HPDE6-E6E7 (cell line): ENCODE measurements around the gene CHMP4B.
"Not testable (repeated sequence)": the region's sequence is repeated elsewhere in the genome, so short reads cannot be mapped to it uniquely, and the experiment has no call there.

Source experiments
- DNase-seq: peaks from one replicate; pipeline ENCODE4 v3.0.0; 2011; ENCODE audit warnings: missing footprints; ENCODE audit errors: extremely low spot score

The CHMP4B gene

DNA sequence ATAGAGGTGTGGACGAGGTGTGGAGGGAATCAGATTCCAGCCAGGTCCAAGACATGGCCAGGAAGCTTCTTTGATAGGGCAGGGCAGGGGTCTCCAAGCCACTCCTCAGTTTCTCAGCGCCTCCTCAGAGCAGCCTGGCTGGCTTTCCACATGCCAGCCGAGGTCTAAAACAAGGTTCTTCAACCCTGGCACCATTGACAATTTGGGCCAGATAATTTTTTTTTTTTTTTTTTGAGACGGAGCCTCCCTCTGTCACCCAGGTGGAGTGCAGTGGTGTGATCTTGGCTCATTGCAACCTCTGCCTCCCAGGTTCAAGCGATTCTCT lies 21.3 kb upstream of the CHMP4B start:
- no peak for DNase-seq

DNA sequence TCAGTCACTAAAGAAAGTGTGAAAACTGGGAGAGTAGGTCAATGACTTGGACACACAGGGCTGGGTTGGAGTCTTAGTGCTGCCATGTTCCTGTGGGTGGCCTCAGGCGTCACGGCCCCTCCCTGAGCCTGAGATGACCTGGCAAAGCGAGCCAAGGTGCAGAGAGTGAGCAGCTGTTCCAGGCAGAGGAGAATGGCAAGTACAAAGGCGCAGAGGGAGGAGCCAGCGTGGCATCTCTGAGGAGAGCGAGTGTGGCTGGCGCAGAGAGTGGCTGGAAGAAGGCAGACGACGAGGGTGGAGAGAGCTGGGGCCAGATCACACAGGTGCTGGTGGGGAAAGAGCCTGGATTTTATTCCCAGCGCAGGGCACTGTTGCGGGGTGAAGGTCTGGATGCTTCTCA lies 20.6 kb upstream of the CHMP4B start:
- DNase-seq = no peak

DNA sequence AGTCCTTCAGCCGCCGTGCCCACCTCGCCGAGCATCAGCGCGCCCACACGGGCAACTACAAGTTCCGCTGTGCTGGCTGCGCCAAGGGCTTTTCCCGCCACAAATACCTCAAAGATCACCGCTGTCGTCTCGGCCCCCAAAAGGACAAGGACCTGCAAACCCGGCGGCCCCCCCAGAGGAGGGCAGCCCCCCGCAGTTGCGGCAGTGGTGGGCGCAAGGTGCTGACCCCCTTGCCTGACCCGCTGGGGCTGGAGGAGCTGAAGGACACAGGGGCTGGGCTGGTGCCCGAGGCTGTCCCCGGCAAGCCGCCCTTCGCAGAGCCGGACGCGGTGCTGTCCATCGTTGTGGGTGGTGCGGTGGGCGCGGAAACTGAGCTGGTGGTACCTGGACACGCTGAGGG lies 20.1 kb upstream of the CHMP4B start:
- no peak for DNase-seq

DNA sequence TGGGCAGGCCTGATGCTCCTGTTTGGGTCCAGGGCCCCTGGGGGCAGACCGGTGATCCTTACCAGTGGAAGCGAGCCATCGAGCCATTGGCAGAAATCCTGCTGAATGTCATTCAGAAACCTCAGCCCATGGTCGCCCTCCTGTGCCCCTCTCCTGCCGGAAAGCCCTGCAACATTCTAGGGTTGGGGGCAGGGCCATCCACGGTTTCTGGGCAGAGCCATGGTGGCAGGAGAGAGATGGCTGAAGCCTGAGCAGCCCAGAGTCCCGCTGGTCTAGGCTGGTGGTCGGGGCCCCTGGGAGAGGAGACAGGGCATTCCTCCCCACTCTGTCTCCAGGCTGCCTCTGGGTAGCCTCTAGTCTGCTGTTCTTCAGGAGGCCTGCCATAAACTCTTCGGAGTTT lies 19.6 kb upstream of the CHMP4B start:
- DNase-seq = no peak

- DNase-seq = no peak
Observed at GRCh38 chr20:33791959-33792597, 19.1 kb upstream of the CHMP4B start.

- DNase-seq = not testable (repeated sequence)
Observed at GRCh38 chr20:33792598-33792989, 18.6 kb upstream of the CHMP4B start.

GRCh38 chr20:33793011-33793931 lies 17.9 kb upstream of the CHMP4B start:
- no peak for DNase-seq

DNA sequence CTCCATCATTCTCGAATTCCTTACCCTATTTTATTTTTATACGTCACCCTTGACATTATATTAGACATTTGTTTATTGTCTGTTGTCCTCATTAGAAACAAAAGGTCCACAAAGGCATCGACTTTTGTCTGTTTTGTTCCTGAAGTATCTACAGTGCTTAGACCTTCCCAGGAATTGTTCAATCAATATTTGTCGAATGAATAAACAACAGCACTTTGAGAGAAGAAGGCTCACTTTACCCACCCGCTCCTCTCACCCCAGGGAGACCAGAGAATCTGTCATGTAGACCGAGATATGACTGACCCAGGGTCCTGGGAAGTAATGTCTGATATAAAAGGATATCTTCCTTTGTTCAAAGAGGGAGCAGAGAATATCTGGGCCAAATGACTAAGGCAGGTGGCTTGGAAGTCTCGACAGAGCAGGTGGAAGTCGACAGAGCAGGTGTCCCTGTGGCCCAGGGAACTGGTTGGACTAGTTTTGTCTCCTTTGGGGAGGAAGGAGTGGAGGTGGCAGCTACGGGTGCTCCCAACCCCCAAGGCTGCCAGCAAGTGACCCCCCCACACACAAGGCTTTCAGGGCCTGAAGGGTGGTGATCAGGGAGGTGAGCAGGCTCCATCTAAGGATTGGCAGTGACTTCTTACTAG lies 14.8 kb upstream of the CHMP4B start:
- peak; percentile 90 for DNase-seq

DNA sequence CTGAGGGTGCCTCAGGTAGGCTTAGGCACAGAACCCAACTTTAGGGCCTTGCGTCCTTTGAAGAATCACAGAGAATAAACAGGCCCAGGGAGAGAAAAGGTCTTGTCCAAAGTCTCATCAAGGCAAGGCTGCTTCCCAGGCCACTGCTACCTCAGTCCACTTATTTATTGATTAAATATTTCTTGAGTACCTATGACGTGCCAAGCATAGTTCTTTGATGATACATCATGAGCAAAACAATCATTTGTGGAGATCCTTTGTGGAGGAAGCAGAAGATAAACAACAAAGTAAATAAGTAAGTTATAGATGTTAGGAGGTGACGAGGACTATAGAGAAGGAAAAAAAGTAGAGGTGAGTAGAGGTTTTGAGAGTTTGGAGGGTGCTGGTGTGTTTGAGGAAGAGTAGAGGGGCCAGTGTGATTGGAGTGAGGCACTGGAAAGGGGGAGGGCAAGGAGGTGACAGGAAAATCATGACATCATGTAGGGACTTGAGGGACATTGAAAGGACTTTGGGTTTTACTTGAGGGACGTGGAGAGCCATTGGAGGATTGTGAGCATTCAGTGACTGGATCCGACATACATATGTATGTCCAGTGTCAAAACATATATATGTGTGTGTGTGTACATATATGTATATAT lies 14.1 kb upstream of the CHMP4B start:
- DNase-seq = peak; percentile 60

DNA sequence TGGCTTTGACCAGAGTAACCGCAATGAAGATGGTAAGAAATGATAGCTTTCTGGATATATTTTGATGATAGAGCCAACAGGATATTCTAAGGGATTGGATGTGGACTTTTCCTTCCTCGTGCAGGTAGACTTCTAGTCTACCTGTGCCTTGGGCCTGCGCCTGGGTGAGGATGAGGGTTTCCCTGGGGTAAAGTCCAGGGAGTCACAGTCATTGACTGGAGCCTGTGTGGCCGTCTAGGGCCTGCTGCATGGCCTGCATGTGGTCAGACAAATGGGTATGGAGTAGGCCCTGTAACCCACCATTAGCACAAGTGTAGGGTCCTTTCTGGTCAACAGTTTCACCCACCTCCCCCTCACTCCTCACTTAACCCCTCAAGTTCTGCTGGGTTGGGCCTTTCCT lies 12.7 kb upstream of the CHMP4B start:
- no peak for DNase-seq

GRCh38 chr20:33803921-33804337 lies 7.2 kb upstream of the CHMP4B start:
- DNase-seq = peak; percentile 90

GRCh38 chr20:33808388-33808787 lies 2.8 kb upstream of the CHMP4B start:
- DNase-seq = no peak

GRCh38 chr20:33810259-33810658 lies 889 bp upstream of the CHMP4B start:
- DNase-seq = no peak

DNA sequence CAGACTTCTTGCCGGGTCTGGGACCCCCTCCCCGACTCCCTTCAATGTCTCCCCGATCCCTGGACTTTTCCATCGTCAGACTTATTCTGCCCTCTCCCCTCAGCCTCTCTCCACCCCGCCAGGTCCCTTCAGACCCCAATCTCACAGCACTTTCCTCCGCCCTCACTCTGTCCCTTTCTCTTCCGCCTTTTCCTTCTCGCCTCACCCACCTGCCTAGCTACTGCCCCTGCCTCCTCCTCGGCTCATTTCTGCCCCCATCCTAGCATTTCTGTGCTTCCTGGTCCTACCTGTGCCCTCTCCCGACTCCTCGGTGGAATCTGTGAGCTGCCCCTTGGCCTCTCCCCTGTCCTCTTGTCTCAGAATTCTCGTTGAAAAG lies 616 bp downstream of the CHMP4B start:
- no peak for DNase-seq

GRCh38 chr20:33812152-33812849 lies 1.2 kb downstream of the CHMP4B start:
- DNase-seq = peak; percentile 99

DNA sequence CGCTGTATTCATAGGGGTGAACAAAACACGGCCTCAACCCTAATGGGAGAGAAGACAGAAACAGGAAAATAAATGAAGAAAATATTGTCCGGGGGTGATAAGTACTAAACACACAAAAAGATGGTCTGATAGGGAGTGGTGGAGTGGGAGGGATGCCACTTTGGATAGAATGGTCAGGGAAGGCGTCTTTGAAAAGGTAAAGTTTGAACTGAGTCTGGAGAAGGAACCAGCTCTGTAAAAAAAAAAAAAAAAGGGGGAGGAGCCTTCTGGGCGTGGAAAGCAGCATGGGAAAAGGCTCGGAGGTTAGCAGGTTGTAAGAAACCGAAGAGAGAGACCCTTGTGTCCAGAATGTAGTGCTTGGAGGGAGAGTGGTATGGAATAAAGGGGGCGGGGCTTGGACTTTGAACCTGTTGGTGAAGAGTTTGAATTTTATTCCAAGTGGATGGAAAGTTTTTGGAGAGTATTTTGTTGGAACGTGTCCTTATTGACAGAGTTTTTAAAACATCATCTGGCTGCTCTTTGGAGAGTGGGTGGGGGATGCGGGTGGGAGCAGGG lies 1.8 kb downstream of the CHMP4B start:
- no peak for DNase-seq

DNA sequence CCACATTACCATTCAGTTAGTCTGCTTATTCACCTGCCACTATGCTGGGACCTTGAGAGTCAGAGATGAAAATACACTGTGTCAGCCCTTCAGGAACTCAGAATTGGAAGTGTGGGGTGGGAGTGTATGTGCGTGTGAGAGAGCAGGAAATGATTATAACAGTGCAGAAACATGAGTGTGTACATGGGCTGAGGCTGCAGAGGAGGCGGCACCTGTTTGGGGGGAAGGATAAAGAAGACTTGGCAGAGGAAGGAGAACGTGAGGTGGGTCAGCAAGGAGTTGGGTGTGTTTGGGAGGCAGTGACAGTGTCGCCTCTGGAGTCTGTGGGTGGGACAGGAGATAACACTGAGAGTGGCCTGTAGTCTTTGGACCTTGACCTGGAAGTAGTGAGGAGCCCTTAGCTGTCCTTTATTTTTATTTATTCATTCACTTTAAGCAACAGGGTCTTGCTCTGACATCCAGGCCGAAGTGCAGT lies 3.1 kb downstream of the CHMP4B start:
- DNase-seq = no peak

GRCh38 chr20:33815671-33816070 lies 4.5 kb downstream of the CHMP4B start:
- no peak for DNase-seq

DNA sequence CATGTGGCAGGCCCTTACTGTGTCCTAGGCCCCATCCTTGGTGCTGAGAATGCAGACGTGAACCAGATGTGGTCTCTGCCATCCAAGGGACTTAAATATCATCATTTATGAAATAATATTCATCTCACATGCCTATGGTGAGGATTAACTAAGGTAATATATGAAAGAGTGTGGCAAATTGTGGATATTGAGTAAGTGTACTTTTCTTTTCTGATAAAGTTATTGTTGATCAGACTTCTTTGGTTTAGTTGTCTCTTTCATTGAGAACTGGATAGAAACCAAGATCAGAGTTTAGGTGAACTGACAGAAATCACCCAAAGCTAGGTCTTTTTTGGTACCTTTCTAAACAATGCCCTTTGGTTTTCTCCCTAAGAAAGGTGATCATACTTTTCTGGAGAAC lies 5.0 kb downstream of the CHMP4B start:
- DNase-seq = no peak

DNA sequence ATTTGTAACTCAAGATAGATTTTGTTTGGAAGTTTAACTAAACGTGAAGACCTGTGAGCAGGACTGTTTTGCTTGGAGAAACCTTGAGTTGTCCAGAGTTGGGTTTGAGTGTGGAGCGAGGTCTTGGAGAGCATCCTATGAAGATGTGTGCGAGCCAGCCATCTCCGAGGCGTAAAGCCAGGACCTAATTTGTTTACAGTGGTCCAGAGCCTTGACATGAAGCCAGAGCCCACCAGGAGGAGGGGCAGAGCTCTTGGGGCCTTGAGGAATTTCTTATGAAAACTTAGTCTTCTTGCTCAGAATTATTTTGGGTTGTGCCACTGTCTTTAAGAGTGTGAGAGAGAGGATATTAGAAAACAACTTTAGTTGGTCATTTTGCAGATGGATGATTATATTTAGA lies 6.3 kb downstream of the CHMP4B start:
- DNase-seq = no peak

DNA sequence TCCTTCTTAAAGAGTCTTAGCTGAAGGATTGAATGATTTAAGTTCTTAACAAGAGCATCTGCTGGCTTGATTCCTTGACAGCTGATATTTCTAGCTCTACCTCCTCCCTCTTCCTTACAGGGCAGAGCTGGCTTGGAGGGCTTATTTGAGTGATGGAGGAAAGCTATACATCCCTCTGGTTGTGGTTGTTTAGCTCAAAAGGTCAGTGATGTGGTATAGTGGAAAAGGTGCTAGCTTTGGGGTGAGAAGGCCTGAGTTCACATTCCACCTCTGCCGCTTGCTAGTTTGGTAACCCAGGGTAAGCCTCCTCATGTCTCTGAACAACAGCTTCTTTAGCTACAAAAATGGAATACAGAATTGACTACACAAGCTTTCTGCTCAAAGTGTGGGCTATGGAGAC lies 8.3 kb downstream of the CHMP4B start:
- DNase-seq = no peak
